ENCODE results near the gene GTF3A.

DNA sequence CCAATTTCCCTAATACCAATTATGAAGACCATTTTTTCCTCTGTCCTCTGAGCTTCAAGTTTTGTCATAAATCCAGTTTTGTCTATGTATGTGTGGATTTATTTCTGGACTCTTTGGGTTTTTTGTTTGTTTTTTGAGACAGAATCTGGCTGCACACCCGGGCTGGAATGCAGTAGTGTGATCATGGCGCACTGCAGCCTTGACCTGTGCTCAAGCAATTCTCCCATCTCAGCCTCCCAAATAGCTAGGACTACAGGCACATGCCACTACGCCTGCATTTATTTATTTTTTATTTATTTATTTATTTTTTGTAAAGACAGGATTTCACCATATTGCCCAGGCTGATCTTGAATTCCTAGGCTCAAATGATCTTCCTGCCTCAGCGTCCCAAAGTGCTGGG lies 45.3 kb upstream of the GTF3A start:
- TF ChIP-seq, protein P1, sequence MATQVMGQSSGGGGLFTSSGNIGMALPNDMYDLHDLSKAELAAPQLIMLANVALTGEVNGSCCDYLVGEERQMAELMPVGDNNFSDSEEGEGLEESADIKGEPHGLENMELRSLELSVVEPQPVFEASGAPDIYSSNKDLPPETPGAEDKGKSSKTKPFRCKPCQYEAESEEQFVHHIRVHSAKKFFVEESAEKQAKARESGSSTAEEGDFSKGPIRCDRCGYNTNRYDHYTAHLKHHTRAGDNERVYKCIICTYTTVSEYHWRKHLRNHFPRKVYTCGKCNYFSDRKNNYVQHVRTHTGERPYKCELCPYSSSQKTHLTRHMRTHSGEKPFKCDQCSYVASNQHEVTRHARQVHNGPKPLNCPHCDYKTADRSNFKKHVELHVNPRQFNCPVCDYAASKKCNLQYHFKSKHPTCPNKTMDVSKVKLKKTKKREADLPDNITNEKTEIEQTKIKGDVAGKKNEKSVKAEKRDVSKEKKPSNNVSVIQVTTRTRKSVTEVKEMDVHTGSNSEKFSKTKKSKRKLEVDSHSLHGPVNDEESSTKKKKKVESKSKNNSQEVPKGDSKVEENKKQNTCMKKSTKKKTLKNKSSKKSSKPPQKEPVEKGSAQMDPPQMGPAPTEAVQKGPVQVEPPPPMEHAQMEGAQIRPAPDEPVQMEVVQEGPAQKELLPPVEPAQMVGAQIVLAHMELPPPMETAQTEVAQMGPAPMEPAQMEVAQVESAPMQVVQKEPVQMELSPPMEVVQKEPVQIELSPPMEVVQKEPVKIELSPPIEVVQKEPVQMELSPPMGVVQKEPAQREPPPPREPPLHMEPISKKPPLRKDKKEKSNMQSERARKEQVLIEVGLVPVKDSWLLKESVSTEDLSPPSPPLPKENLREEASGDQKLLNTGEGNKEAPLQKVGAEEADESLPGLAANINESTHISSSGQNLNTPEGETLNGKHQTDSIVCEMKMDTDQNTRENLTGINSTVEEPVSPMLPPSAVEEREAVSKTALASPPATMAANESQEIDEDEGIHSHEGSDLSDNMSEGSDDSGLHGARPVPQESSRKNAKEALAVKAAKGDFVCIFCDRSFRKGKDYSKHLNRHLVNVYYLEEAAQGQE (IDR thresholded peaks at IDR 0.05; ENCODE audit: insufficient replicate concordance, low read depth): no peak
- TF ChIP-seq POLR2AphosphoS5 (IDR thresholded peaks at IDR 0.05; ENCODE audit: low read depth): no peak
- TF ChIP-seq, protein P2, sequence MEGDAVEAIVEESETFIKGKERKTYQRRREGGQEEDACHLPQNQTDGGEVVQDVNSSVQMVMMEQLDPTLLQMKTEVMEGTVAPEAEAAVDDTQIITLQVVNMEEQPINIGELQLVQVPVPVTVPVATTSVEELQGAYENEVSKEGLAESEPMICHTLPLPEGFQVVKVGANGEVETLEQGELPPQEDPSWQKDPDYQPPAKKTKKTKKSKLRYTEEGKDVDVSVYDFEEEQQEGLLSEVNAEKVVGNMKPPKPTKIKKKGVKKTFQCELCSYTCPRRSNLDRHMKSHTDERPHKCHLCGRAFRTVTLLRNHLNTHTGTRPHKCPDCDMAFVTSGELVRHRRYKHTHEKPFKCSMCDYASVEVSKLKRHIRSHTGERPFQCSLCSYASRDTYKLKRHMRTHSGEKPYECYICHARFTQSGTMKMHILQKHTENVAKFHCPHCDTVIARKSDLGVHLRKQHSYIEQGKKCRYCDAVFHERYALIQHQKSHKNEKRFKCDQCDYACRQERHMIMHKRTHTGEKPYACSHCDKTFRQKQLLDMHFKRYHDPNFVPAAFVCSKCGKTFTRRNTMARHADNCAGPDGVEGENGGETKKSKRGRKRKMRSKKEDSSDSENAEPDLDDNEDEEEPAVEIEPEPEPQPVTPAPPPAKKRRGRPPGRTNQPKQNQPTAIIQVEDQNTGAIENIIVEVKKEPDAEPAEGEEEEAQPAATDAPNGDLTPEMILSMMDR (IDR thresholded peaks at IDR 0.05; ENCODE audit: insufficient read depth, low read length): no peak
